ENCODE data around the gene HMCES.

The HMCES gene

DNA sequence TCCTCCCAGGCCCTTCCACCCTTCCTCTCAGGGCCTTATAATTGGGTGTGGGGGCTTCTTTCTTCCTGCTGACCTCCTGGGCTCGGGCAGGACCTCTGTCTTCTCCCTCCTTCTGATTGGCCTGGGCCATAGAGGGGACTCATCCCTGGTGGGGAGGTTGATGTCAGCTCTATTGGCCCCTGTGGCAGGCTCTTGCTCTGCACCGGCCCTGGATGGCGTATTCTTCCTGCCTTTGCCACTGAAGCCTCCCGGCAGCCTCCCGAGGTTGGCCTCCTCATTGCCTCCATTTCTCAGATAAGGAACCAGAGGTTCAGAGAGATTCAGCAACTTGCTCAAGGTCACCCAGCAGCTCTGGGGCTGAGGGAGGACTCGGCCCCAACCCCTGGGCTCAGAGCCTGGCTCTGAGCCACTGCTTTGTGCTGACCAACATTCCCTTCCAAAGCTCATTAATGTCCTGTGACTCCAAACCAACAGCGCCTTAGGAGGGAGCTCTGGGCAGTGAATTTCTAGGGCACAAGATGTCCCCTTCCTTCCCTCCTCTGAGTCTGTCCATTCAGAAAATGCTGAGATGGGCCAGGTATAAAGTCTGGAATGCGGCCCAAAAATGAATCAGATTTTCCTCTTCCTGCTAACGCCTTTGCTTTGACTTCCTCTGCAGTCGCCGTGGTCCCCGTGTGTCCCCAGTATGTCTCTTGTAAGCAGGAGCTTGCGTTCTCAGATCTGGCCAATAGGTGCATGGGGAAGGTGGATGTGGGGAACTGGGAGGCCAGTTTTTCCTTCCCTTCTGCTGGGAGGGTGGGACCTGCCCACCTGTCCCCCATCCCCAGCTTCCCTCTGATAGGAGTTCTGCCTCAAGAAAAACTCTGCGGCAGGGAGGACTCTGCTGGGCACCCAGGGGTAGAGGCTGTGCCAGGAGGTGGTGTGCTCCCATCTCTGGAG, 74.2 kb downstream of the HMCES start:
- no peak overlapping the region for H3K4me3 Mint-ChIP-seq
- H3K27ac Mint-ChIP-seq = no peak overlapping the region
- DNase-seq = no peak
- peaks cover 4% of the 10 kb centered on the region for H3K9me3 Mint-ChIP-seq
- TF ChIP-seq, protein P1, sequence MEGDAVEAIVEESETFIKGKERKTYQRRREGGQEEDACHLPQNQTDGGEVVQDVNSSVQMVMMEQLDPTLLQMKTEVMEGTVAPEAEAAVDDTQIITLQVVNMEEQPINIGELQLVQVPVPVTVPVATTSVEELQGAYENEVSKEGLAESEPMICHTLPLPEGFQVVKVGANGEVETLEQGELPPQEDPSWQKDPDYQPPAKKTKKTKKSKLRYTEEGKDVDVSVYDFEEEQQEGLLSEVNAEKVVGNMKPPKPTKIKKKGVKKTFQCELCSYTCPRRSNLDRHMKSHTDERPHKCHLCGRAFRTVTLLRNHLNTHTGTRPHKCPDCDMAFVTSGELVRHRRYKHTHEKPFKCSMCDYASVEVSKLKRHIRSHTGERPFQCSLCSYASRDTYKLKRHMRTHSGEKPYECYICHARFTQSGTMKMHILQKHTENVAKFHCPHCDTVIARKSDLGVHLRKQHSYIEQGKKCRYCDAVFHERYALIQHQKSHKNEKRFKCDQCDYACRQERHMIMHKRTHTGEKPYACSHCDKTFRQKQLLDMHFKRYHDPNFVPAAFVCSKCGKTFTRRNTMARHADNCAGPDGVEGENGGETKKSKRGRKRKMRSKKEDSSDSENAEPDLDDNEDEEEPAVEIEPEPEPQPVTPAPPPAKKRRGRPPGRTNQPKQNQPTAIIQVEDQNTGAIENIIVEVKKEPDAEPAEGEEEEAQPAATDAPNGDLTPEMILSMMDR (IDR thresholded peaks at IDR 0.05) = no peak
- H3K36me3 Mint-ChIP-seq (ENCODE audit: low read depth) = no peaks in the 10 kb centered on the region
- peaks cover 36% of the 10 kb centered on the region for H3K27me3 Mint-ChIP-seq (ENCODE audit: low read depth, poor library complexity)
- H3K4me1 Mint-ChIP-seq = peaks cover 59% of the 10 kb centered on the region

DNA sequence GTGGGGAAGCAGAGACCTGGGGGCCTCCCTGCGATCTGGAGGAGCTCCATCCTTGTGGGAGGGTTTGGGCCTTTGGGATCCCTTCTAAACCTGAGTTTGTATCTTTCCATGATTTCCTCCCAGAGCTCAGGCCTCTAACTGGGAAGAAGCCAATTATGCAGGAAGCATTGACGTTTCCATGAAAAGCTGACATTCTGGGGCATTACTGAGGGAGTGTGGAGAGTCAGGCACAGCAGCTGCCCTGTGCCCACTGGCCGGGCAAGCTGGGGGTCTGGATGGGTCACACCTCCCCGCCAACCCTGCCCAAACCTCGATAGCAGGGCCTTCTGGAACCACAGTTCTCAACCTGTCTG, 74.9 kb downstream of the HMCES start:
- H3K27me3 Mint-ChIP-seq (ENCODE audit: low read depth, poor library complexity) = peaks cover 31% of the 10 kb centered on the region
- TF ChIP-seq, protein P1 (IDR thresholded peaks at IDR 0.05) = no peak

More for the DNA sequence above, 74.9 kb downstream of the HMCES start:
- peaks cover 65% of the 10 kb centered on the region for H3K4me1 Mint-ChIP-seq
- H3K36me3 Mint-ChIP-seq (ENCODE audit: low read depth) = no peaks in the 10 kb centered on the region
- no peak for DNase-seq
- H3K4me3 Mint-ChIP-seq = no peak overlapping the region
- H3K27ac Mint-ChIP-seq = no peak overlapping the region
- H3K9me3 Mint-ChIP-seq = peaks cover 4% of the 10 kb centered on the region
